Measurements from ENCODE around the gene CPZ.
"Not testable (repeated sequence)": the region's sequence is repeated elsewhere in the genome, so short reads cannot be mapped to it uniquely, and the experiment has no call there.

GRCh38 chr4:8576591-8576990 is 16.0 kb upstream of the CPZ start:
- not testable (repeated sequence) for TF ChIP-seq CTCF (IDR thresholded peaks at IDR 0.05; ENCODE audit: low read length); EZH2 (optimal IDR thresholded peaks at IDR 0.05; ENCODE audit: low read depth, low read length); EZH2phosphoT487 (IDR thresholded peaks at IDR 0.05; ENCODE audit: low read length)
